Aorta (tissue), 5 donors: ENCODE measurements around the gene MVK. TPM values are rescaled to one million over a fixed set of nuclear protein-coding genes. Genes with fewer than 3 reads are reported as not detected.

Source experiments
- ATAC-seq: fragments of 200-7000 bp; cut with Tn5 transposase; one replicate; pipeline ENCODE4 v1.9.1; 2022; ENCODE audit warnings: moderate library complexity; ENCODE audit not compliant: low FRiP score
- DNase-seq, 2 donors: peaks; one replicate each; pipeline ENCODE4 v3.0.0-alpha.2; 2020
- H3K27ac ChIP-seq, 2 donors: one replicate each; pipeline ENCODE4 v1.5.1; 2013; ENCODE audit warnings: low read length in 2 of 2, mild to moderate bottlenecking in 2 of 2, moderate library complexity in 2 of 2, control low read depth in 1 of 2, inconsistent platforms in 1 of 2, low read depth in 1 of 2
- H3K27me3 ChIP-seq, 2 donors: one replicate each; pipeline ENCODE4 v1.6.1; 2013; ENCODE audit warnings: control low read depth in 1 of 2, low read length in 1 of 2, mild to moderate bottlenecking in 1 of 2, moderate library complexity in 1 of 2; ENCODE audit not compliant: insufficient read depth in 2 of 2, control insufficient read depth in 1 of 2
- H3K36me3 ChIP-seq, 2 donors: one replicate each; pipeline ENCODE4 v1.6.1; 2013; ENCODE audit warnings: control low read depth in 1 of 2, low read length in 1 of 2, mild to moderate bottlenecking in 1 of 2; ENCODE audit not compliant: insufficient read depth in 2 of 2, control insufficient read depth in 1 of 2
- H3K4me1 ChIP-seq, 2 donors: one replicate each; pipeline ENCODE4 v1.6.1; 2013; ENCODE audit warnings: low read length in 2 of 2, control low read depth in 1 of 2, mild to moderate bottlenecking in 1 of 2, moderate library complexity in 1 of 2; ENCODE audit not compliant: insufficient read depth in 2 of 2, control insufficient read depth in 1 of 2
- H3K4me3 ChIP-seq, 2 donors: one replicate each; pipeline ENCODE4 v1.5.1; 2013; ENCODE audit warnings: low read length in 2 of 2, control low read depth in 1 of 2, mild to moderate bottlenecking in 1 of 2
- H3K9me3 ChIP-seq: one replicate; pipeline ENCODE4 v1.6.1; 2013; ENCODE audit warnings: mild to moderate bottlenecking, low read length; ENCODE audit not compliant: control insufficient read depth
- WGBS, 2 donors: extraction: QIAGEN DNeasy Blood & Tissue Kit; methylation state at CpG; one replicate each; pipeline ENCODE4 v1.1.7; 2013; 5-methylcytosine and 5-hydroxymethylcytosine counted together
- intact Hi-C, 2 donors: fragments of 100-400 bp; cut with DNase I; formaldehyde crosslinking; loops; one replicate each; pipeline versions ENCODE4 v1.14.2 to v1.15.0; 2022
- polyA plus RNA-seq, 2 donors: library from polyadenylated mRNA; stranded (reverse); fragments of 200-250 nt; gene quantifications; one replicate each; pipeline ENCODE4 v1.2.3, GENCODE V29; 2013
- total RNA-seq, 2 donors: library from RNA; stranded (reverse); fragmentation: NEBNext Ultra II Directional; extraction: Animal tissue kit (Norgen Biotek cat#: 25700); gene quantifications; one replicate each; pipeline ENCODE4 v1.2.1, GENCODE V29; 2021
- donor health status: healthy with polysubstance abuse.
- donor health status: Bipolar disorder and iron deficiency.
- donor health status: DM: no; HTN: no; CAD: no.
- donor health status: DM: no; HTN: no; CAD: no.
- donor health status: DM: yes; HTN: yes; CAD: no.

MVK gene
- total and polyA plus RNA-seq, 4 donors = 8.5 to 14.3 (median 12.5) TPM

DNA sequence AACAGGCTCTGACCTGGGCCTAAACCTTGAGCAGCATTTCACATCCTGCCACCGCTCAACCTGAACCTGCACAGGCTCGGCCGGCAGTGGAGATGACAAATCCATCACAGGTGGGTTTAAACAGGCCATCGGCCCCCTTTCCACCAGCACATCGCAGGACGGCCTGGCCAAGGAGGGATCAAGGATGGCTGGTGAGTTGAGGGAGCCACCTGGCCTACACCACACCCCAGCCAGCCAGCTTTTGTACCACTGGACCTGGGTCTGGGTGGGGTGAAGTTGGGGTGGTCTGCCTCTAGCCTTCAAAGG is 14.4 kb upstream of the MVK start:
- Histone ChIP-seq H3K9me3 (no peaks in the 10 kb centered on the region), H3K4me3 (no peak overlapping the region), H3K27ac (no peak overlapping the region), H3K36me3 (no peaks in the 10 kb centered on the region), H3K4me1 (no peaks in the 10 kb centered on the region), H3K27me3 (no peaks in the 10 kb centered on the region)
- DNase-seq (no peak), ATAC-seq (no peak)
- 93 to 94% methylated on average over 6 of the region's 6 CpGs for WGBS, 2 donors
- intact Hi-C loops = no loop called here

DNA sequence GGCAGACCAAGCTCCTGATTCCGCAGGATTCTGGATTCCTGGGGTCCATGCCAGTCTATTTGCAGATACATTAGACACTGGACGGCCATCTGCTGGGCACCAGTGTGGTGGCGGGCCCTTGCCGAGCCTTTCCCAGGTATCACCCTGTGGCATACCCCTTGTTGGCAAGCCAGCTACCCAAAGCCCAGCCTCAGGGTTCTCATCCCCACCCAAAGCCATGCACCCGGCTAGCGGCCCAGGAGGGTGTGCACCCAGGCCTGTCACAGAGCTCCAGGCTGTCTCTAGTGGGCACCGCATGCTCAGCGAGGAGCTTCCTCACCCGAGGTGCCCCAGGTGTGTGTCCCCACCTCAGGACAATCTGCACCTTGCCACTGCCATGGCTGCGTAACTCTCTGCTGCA is 14.0 kb upstream of the MVK start:
- Histone ChIP-seq H3K36me3 (no peaks in the 10 kb centered on the region), H3K4me1 (no peaks in the 10 kb centered on the region), H3K9me3 (no peaks in the 10 kb centered on the region), H3K27me3 (no peaks in the 10 kb centered on the region), H3K27ac (no peak overlapping the region), H3K4me3 (no peak overlapping the region)
- peak in 1 of 2 donors; percentile 61 for DNase-seq
- no peak for ATAC-seq
- intact Hi-C loops = no loop called here
- 92 to 95% methylated on average over 10 of the region's 10 CpGs for WGBS, 2 donors

DNA sequence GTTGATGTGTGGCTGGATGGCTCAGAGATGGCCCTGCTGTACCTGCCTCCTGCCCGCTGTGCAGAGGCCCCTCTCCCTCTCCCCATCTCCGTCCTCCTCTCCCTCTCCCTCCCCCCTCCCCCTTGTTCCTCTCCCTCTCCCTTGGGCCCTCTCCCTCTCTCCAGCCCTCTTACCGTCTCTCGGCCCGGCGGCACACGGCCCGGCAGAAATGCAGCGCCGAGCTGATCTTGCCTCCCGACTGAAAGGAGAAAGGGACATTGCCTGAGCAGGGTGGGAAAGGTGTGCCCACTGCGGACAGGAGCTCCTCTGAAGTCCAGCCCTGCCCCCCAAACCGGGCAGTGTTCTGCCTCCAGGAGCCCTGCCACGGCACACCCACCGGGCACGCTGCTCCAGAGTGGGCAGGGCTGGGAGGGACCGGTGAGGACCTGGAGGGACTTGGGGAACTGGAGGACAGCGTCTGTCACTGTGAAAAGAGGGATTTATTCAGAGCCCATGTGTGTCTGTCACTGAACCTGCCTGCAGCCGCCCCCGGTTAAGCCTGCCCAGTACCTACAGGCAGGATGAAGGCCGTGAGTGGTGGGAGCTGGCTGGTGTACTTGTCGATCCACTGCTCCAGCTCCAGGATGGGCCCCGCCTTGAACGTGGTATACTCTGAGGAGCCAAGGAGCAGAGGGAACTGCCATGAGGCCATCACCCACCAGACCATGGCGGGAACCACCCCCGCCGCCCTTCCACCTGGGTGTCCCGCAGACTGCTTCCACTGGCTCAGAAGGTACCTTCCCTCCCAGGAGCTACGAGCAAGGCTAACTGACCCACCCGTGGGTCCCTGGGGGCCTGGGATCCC is 12.5 kb upstream of the MVK start:
- H3K9me3 ChIP-seq = no peaks in the 10 kb centered on the region
- intact Hi-C loops = no loop called here
- no peaks in the 10 kb centered on the region for H3K36me3 ChIP-seq
- H3K4me3 ChIP-seq = no peak overlapping the region
- ATAC-seq (no peak), DNase-seq (peak in 1 of 2 donors; percentile 67)
- H3K27me3 ChIP-seq = no peaks in the 10 kb centered on the region
- H3K27ac ChIP-seq = no peak overlapping the region
- H3K4me1 ChIP-seq = no peaks in the 10 kb centered on the region
- WGBS, 2 donors = 87 to 88% methylated on average over 30 of the region's 30 CpGs

DNA sequence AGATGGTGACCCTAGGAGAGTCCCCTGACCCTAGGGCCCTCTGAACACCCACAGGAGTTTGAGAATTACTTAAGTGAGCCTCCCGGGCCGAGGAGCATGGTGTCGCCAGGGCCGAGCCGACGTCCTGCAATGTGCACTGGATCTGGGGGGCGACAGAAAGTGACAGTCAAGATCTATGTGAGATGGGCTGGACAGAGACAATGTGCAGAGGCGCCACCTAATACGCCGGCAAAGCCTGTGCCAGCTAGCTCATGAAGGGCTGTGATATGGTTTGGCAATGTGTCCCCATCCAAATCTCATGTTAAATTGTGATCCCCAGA is 11.9 kb upstream of the MVK start:
- Histone ChIP-seq H3K36me3 (peaks cover 0 to 3% of the 10 kb centered on the region in 2 donors), H3K27ac (no peak overlapping the region), H3K27me3 (no peaks in the 10 kb centered on the region), H3K4me3 (no peak overlapping the region), H3K9me3 (no peaks in the 10 kb centered on the region), H3K4me1 (no peaks in the 10 kb centered on the region)
- ATAC-seq (no peak), DNase-seq (peak in 1 of 2 donors; percentile 39)
- intact Hi-C loops = no loop called here
- WGBS, 2 donors = 94 to 95% methylated on average over 10 of the region's 10 CpGs

DNA sequence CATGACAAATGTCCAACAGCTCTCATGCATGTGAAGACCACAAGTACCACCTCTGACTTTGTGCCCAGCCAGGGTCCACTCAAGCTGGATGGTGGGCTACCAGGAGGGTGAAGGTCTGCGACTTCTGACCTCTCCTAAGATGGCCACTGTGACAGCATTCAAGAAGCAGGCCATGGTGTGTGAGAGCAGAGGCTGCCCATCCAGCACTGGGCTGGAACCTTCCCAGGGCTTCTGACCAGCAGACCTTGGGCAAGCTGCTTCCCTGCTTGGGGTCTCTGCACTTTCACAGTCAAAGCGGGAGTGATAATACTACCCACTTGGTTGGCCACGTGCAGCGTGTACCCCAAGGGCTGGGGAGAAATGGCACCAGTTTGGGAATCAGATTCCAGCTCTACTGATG is 10.7 kb upstream of the MVK start:
- Histone ChIP-seq H3K27ac (no peak overlapping the region), H3K27me3 (no peaks in the 10 kb centered on the region), H3K36me3 (peaks cover 0 to 4% of the 10 kb centered on the region in 2 donors), H3K4me3 (no peak overlapping the region), H3K9me3 (no peaks in the 10 kb centered on the region), H3K4me1 (no peaks in the 10 kb centered on the region)
- no peak for ATAC-seq
- DNase-seq = peak in 1 of 2 donors; percentile 37
- 85 to 89% methylated on average over 4 of the region's 4 CpGs for WGBS, 2 donors
- intact Hi-C loops = no loop called here

DNA sequence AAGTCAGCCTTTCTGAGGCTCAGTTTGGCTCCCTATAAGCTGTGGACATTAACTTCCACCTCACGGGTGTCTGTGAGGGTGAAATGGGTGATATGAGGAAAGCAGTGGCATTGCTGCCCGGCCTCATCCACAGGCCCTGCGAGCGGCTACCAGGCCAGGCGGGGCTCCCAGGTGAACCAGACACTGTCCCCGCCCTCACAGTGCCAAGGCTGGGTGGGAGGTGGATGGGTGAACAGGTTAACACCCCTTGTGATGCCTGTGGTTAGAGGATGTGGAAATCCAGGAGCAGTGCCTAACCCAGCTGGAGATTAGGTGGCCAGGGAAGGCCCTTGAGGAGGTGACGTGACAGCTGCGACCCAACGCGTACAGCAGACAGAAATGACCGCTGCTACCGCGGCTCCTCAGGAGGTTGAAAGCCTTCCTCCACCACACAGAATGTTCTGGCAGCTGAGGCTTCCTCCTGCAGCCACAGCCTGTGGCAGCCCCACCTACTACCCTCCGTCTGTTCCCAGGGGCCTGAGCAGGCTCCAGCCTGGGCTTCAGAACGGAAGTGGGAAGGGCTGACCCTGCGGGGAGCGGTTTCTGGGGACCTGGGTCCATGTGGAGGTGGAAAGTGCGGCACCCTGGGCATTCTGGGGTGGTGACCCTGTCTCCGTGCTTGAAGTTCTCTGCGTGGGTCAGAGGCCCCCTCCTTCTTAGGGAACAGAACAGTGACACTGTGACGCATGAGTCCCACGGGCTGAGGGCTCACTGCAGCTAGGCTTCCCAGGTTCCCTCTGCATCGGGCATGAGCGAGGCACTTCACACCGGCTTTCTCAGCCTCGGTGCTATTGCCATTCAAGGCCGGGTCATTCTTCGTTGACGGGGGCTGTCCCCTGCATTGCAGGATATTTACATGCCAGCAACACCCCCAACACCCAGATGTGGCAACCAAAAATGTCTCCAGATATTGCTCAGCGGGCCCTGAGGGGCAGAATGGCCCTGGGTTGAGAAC is 10.0 kb upstream of the MVK start:
- ATAC-seq (no peak), DNase-seq (peak in 1 of 2 donors; percentile 45)
- Histone ChIP-seq H3K9me3 (no peaks in the 10 kb centered on the region), H3K4me3 (no peak overlapping the region), H3K4me1 (no peaks in the 10 kb centered on the region), H3K27me3 (no peaks in the 10 kb centered on the region), H3K27ac (no peak overlapping the region), H3K36me3 (peaks cover 0 to 8% of the 10 kb centered on the region in 2 donors)
- intact Hi-C loops = no loop called here
- whole genome bisulfite sequencing, 2 donors = 77 to 82% methylated on average over 27 to 30 of the region's 30 CpGs

DNA sequence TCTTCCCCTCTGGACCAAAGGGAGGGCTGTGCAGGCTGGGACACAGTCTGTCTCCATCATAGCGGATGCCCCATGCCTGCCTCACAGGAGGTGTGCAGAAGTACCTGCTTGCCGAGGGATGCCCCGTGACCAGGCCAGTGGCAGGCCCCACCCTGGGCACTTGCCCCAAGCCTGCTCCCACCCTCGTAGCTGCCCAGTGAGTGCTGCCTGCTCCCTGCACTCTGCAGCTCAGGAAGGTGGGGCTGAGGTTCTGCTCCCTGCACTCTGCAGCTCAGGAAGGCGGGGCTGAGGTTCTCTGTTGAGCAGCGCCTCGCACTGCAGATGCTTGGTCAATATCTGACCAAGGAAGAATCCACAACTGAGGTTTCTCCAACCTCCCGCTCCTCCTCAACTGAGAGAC is 7.2 kb upstream of the MVK start:
- H3K9me3 ChIP-seq = no peaks in the 10 kb centered on the region
- no peak overlapping the region for H3K27ac ChIP-seq
- H3K36me3 ChIP-seq = peaks cover 0 to 8% of the 10 kb centered on the region in 2 donors
- ATAC-seq (no peak), DNase-seq (peak in 1 of 2 donors; percentile 20)
- H3K27me3 ChIP-seq = no peaks in the 10 kb centered on the region
- H3K4me3 ChIP-seq = no peak overlapping the region
- WGBS, 2 donors = 91 to 92% methylated on average over 8 of the region's 8 CpGs
- H3K4me1 ChIP-seq = no peaks in the 10 kb centered on the region
- intact Hi-C loops = no loop called here

DNA sequence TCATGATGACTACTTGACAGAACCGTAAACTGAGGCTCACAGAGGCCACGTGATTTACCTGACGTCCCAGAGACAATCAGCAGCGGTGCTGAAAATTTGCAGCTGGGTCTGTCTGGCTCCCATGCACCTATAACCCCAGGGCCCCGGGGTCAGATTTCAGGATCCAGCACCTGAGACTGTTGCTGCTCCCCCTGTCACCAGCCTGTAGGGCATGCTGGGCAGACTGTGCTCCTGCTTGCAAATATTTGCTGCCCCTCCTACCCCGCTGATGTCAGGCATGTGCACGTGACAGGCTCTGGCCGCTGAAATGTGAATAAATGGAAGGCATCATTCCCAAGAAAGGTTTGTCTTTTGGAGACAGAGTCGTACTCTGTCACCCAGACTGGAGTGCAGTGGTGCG is 6.3 kb upstream of the MVK start:
- H3K27ac ChIP-seq = no peak overlapping the region
- WGBS, 2 donors = 89 to 91% methylated on average over 10 of the region's 10 CpGs
- DNase-seq = peak in 1 of 2 donors; percentile 26
- intact Hi-C loops = no loop called here
- H3K4me3 ChIP-seq = no peak overlapping the region
- H3K27me3 ChIP-seq = no peaks in the 10 kb centered on the region
- H3K36me3 ChIP-seq = peaks cover 0 to 8% of the 10 kb centered on the region in 2 donors
- no peak for ATAC-seq
- no peaks in the 10 kb centered on the region for H3K4me1 ChIP-seq
- H3K9me3 ChIP-seq = no peaks in the 10 kb centered on the region
